Nephron (organoid): ENCODE results near the gene TMTC2.

Source experiments
- H3K27ac Mint-ChIP-seq, 3 experiments: 2 replicates each; pipeline ENCODE4 v1.8.0; 2020; ENCODE audit warnings: mixed read lengths in 3 of 3, mild to moderate bottlenecking in 2 of 3, moderate library complexity in 1 of 3
- H3K27me3 Mint-ChIP-seq: 2 replicates; pipeline ENCODE4 v1.8.0; 2021; ENCODE audit warnings: low read depth, mild to moderate bottlenecking, moderate library complexity, mixed read lengths
- H3K36me3 Mint-ChIP-seq: 2 replicates; pipeline ENCODE4 v1.8.0; 2020; ENCODE audit warnings: low read depth, mixed read lengths
- H3K4me1 Mint-ChIP-seq: 2 replicates; pipeline ENCODE4 v1.8.0; 2020; ENCODE audit warnings: mixed read lengths
- H3K4me3 Mint-ChIP-seq, 3 experiments: 2 replicates each; pipeline ENCODE4 v1.8.0; 2020; ENCODE audit warnings: mild to moderate bottlenecking in 3 of 3, mixed read lengths in 3 of 3, moderate library complexity in 2 of 3
- H3K9me3 Mint-ChIP-seq: 2 replicates; pipeline ENCODE4 v1.8.0; 2020; ENCODE audit warnings: mixed read lengths
- TF ChIP-seq, protein P1 (sequence below), 3 experiments: fragments of 200-600 bp; sonication (generic); IDR thresholded peaks; one replicate each; pipeline ENCODE4 v1.5.0; 2021; ENCODE audit warnings: antibody characterized with exemption in 3 of 3; ENCODE audit not compliant: unreplicated experiment in 3 of 3

The TMTC2 gene

GRCh38 chr12:82866227-82866775 lies 179.6 kb downstream of the TMTC2 start:
- H3K27me3 Mint-ChIP-seq: no peaks in the 10 kb centered on the region
- peaks cover 8% of the 10 kb centered on the region for H3K36me3 Mint-ChIP-seq
- TF ChIP-seq, protein P1, sequence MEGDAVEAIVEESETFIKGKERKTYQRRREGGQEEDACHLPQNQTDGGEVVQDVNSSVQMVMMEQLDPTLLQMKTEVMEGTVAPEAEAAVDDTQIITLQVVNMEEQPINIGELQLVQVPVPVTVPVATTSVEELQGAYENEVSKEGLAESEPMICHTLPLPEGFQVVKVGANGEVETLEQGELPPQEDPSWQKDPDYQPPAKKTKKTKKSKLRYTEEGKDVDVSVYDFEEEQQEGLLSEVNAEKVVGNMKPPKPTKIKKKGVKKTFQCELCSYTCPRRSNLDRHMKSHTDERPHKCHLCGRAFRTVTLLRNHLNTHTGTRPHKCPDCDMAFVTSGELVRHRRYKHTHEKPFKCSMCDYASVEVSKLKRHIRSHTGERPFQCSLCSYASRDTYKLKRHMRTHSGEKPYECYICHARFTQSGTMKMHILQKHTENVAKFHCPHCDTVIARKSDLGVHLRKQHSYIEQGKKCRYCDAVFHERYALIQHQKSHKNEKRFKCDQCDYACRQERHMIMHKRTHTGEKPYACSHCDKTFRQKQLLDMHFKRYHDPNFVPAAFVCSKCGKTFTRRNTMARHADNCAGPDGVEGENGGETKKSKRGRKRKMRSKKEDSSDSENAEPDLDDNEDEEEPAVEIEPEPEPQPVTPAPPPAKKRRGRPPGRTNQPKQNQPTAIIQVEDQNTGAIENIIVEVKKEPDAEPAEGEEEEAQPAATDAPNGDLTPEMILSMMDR (IDR thresholded peaks at IDR 0.05; ENCODE audit: unreplicated experiment in 3 of 3): no peak
- H3K27ac Mint-ChIP-seq: no peak overlapping the region
- peaks cover 38% of the 10 kb centered on the region for H3K4me1 Mint-ChIP-seq
- H3K9me3 Mint-ChIP-seq: no peaks in the 10 kb centered on the region
- no peak overlapping the region for H3K4me3 Mint-ChIP-seq

DNA sequence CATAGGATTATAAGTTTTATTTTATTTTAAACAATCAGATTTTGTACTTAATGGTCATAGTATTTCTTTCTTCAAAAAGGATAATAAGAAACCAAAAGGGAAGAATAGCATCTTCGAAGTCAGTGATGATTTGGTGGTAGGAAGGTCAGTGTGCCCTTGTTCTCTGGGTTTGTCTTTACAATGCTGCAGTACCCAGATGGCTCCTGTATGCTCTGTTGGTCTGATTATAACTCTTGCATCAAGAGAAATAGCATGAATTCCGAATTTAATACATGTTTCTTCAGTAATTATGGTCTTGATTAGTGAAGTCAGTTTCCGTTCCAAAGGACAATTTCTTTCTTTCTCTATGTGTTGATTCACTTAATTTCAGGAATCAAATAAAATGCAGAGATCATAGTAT lies 180.2 kb downstream of the TMTC2 start:
- H3K27me3 Mint-ChIP-seq: no peaks in the 10 kb centered on the region
- TF ChIP-seq, protein P1 (IDR thresholded peaks at IDR 0.05; ENCODE audit: unreplicated experiment in 3 of 3): no peak
- no peak overlapping the region for H3K4me3 Mint-ChIP-seq
- H3K36me3 Mint-ChIP-seq: peaks cover 8% of the 10 kb centered on the region
- no peaks in the 10 kb centered on the region for H3K9me3 Mint-ChIP-seq
- no peak overlapping the region for H3K27ac Mint-ChIP-seq
- H3K4me1 Mint-ChIP-seq: peaks cover 40% of the 10 kb centered on the region

- H3K4me1 Mint-ChIP-seq: peaks cover 39% of the 10 kb centered on the region
- TF ChIP-seq, protein P1 (IDR thresholded peaks at IDR 0.05; ENCODE audit: unreplicated experiment in 3 of 3): no peak
- peaks cover 8% of the 10 kb centered on the region for H3K36me3 Mint-ChIP-seq
- no peaks in the 10 kb centered on the region for H3K27me3 Mint-ChIP-seq
- H3K27ac Mint-ChIP-seq: no peak overlapping the region
- H3K9me3 Mint-ChIP-seq: no peaks in the 10 kb centered on the region
- H3K4me3 Mint-ChIP-seq: no peak overlapping the region
Observed at GRCh38 chr12:82867762-82868500, 181.2 kb downstream of the TMTC2 start.

DNA sequence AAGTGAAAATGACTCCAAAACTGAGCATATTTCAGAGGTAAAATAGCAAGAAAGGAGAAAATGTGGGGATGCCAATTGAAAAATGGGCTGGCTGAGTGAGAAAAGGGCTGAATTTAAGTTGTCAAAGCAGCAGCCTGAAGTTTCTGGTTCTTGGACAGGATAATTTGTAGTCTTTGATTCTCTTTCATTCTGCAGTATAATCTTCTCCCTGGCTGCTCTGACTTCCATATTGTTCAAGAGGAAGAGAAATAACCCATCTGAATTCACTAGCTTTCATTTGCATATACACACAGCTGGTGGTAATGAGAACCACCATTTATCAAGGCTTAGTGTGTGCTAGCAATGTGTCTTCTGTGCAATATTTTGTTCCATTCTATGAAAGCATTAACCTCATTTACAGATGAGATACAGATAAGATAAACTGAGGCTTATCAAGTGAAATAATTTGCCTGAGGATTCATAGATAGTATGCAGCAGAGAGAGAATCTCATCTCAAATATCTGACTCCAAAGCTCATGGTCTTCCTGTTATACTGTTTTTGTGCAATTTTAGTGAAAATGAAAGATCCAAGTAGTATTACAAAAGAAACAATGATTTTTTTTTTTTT lies 184.2 kb downstream of the TMTC2 start:
- no peaks in the 10 kb centered on the region for H3K9me3 Mint-ChIP-seq
- no peaks in the 10 kb centered on the region for H3K27me3 Mint-ChIP-seq
- H3K4me3 Mint-ChIP-seq: no peak overlapping the region
- TF ChIP-seq, protein P1 (IDR thresholded peaks at IDR 0.05; ENCODE audit: unreplicated experiment in 3 of 3): no peak
- peaks cover 36% of the 10 kb centered on the region for H3K4me1 Mint-ChIP-seq
- no peaks in the 10 kb centered on the region for H3K36me3 Mint-ChIP-seq
- H3K27ac Mint-ChIP-seq: no peak overlapping the region

DNA sequence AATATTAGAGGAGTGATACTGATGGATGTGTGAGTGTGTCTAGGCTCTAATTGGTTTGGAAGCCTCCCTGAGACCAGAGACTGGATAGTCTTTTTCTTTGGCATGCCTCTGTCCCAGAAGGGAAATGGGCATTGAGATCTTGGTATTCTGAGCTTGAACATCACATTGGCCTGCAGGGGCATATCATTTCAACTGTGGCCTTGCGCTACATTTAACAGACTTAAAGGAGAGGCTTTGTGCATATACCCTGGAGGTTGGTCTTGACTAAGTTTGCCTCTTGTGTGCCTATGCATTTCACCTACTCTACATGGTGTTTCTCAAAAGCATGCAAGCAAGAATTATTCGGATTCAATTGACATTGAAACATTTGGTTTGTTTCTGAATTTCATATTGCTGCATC lies 185.4 kb downstream of the TMTC2 start:
- TF ChIP-seq, protein P1 (IDR thresholded peaks at IDR 0.05; ENCODE audit: unreplicated experiment in 3 of 3): no peak
- Mint-ChIP-seq H3K4me3 (no peak overlapping the region), H3K36me3 (no peaks in the 10 kb centered on the region), H3K27me3 (no peaks in the 10 kb centered on the region), H3K9me3 (no peaks in the 10 kb centered on the region), H3K27ac (no peak overlapping the region), H3K4me1 (peaks cover 38% of the 10 kb centered on the region)
